ENCODE measurements around the gene SNRK. TPM values are rescaled to one million over a fixed set of nuclear protein-coding genes. Genes with fewer than 3 reads are reported as not detected.

SNRK gene
- total and polyA plus RNA-seq, 9 of the 15 experiments (the other 6 are each of a cell fraction or from before 2014, with no cell fraction given) = 1.7 to 12.3 (median 7.3) TPM

DNA sequence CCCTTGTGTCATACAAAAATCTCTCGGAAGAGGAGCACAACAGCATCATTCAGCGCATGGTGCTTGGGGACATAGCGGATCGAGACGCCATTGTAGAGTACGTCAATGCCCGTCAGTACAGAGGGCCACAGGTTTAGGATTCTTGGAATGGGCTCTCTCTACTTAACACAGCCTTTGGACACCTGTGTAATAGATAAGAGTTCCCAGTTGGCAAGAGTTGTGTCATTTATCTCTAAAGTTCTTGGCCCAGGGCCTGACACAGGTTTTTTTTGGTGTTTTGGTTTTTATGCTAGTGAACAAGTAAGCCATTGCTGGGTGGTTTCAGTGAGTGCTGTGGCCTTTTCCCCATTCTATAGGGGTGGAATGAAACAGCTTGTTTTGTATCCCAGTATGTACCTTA lies 54.1 kb downstream of the SNRK start (continued):
- TF ChIP-seq FOXJ3 (CRISPR knock-in tag; IDR thresholded peaks at IDR 0.05) (no peak), E4F1 (CRISPR knock-in tag; IDR thresholded peaks at IDR 0.05; ENCODE audit: borderline replicate concordance) (no peak)
- TF ChIP-seq, protein P1, sequence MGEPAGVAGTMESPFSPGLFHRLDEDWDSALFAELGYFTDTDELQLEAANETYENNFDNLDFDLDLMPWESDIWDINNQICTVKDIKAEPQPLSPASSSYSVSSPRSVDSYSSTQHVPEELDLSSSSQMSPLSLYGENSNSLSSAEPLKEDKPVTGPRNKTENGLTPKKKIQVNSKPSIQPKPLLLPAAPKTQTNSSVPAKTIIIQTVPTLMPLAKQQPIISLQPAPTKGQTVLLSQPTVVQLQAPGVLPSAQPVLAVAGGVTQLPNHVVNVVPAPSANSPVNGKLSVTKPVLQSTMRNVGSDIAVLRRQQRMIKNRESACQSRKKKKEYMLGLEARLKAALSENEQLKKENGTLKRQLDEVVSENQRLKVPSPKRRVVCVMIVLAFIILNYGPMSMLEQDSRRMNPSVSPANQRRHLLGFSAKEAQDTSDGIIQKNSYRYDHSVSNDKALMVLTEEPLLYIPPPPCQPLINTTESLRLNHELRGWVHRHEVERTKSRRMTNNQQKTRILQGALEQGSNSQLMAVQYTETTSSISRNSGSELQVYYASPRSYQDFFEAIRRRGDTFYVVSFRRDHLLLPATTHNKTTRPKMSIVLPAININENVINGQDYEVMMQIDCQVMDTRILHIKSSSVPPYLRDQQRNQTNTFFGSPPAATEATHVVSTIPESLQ (CRISPR knock-in tag; IDR thresholded peaks at IDR 0.05) = no peak

GRCh38 chr3:43341788-43342187 lies 55.4 kb downstream of the SNRK start:
- Histone ChIP-seq H3K27ac (ENCODE audit: extremely low read depth, low read depth, low read length) (no peak overlapping the region), H3K9me1 (ENCODE audit: control insufficient read depth, insufficient read depth, low read length) (no peaks in the 10 kb centered on the region), H3K4me2 (ENCODE audit: insufficient read depth, low read length) (no peak overlapping the region), H4K20me1 (replicated peaks; ENCODE audit: control insufficient read depth, insufficient read depth, low read length) (no peaks in the 10 kb centered on the region), H2AFZ (ENCODE audit: low read depth, low read length) (no peak overlapping the region), H3K27me3 (ENCODE audit: control insufficient read depth in 2 of 2, insufficient read depth in 2 of 2, low read length in 2 of 2) (no peaks in the 10 kb centered on the region), H3K36me3 (ENCODE audit: control insufficient read depth, insufficient read depth, low read length) (peaks cover 31% of the 10 kb centered on the region), H3K9ac (ENCODE audit: insufficient read depth in 1 of 2, low read depth in 2 of 2, low read length in 2 of 2) (no peak overlapping the region), H3K4me3 (no peak overlapping the region), H3K79me2 (ENCODE audit: control insufficient read depth, insufficient read depth, low read length) (no peaks in the 10 kb centered on the region), H3K9me3 (replicated peaks; ENCODE audit: control insufficient read depth, insufficient read depth, low read depth, low read length) (peaks cover 16% of the 10 kb centered on the region), H3K4me1 (replicated peaks in 1 of 2; ENCODE audit: control insufficient read depth in 2 of 2, insufficient read depth in 2 of 2, low read length in 2 of 2) (no peaks in the 10 kb centered on the region)
- POLR2A ChIA-PET = interaction anchor here (0.5 to 0.6 kb wide), 2 partner anchors 18 to 680 kb away, joined by 3 read pairs; no protein-coding TSS in a partner anchor
- DNase-seq (ENCODE audit: extremely low read depth in 1 of 4, low spot score in 3 of 4) (no peak), FAIRE-seq (no peak), ATAC-seq (no peak)
- 76% methylated on average over 2 of the region's 2 CpGs for WGBS (ENCODE audit: insufficient coverage, low coverage, missing lambda C conversion rate)
- CTCF ChIA-PET (ENCODE audit: low intra/inter-chr PET ratio) = no interaction called here
- BruUV-seq (replicated peaks) = no TSS peak
- intact Hi-C loops (cut with micrococcal nuclease) = no loop called here
- in situ Hi-C loops (cut with MboI) = no loop called here
- TF ChIP-seq CEBPG (CRISPR knock-in tag; IDR thresholded peaks at IDR 0.05) (no peak), CEBPG (tag; conservative IDR thresholded peaks at IDR 0.05 in 1 of 2, IDR thresholded peaks at IDR 0.05 in 1 of 2) (no peak), FOXJ2 (tag; IDR thresholded peaks at IDR 0.05) (no peak), IFI16 (CRISPR knock-in tag; IDR thresholded peaks at IDR 0.05) (no peak), DLX4 (CRISPR knock-in tag; IDR thresholded peaks at IDR 0.05) (no peak), PRMT5 (CRISPR knock-in tag; IDR thresholded peaks at IDR 0.05) (no peak), E2F4 (CRISPR knock-in tag; IDR thresholded peaks at IDR 0.05; ENCODE audit: low read depth) (no peak)
- TF ChIP-seq, protein P2, sequence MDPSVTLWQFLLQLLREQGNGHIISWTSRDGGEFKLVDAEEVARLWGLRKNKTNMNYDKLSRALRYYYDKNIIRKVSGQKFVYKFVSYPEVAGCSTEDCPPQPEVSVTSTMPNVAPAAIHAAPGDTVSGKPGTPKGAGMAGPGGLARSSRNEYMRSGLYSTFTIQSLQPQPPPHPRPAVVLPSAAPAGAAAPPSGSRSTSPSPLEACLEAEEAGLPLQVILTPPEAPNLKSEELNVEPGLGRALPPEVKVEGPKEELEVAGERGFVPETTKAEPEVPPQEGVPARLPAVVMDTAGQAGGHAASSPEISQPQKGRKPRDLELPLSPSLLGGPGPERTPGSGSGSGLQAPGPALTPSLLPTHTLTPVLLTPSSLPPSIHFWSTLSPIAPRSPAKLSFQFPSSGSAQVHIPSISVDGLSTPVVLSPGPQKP (CRISPR knock-in tag; IDR thresholded peaks at IDR 0.05) = no peak

Data from K562 (cell line).